Panc1 (cell line): ENCODE results near the gene CLCN4. TPM values are rescaled to one million over a fixed set of nuclear protein-coding genes. Genes with fewer than 3 reads are reported as not detected.

ENCODE experiments used
- ATAC-seq: fragments of 200-7000 bp; cut with Tn5 transposase; 2 replicates; pipeline ENCODE4 v1.9.1; 2020; ENCODE audit warnings: mild to moderate bottlenecking, moderate library complexity
- BruUV-seq: library from RNA; stranded (reverse); fragments of 400-500 nt; replicated peaks from 2 replicates; lab custom pipeline; 2021; lab: Mats Ljungman, UMichigan
- CTCF ChIA-PET: fragments of 300-600 bp; sonication (Branson Sonifier 250); formaldehyde crosslinking; loops from one replicate; lab custom pipeline; 2022; ENCODE audit warnings: antibody characterized with exemption; lab: Charles Lee
- POLR2A ChIA-PET: fragments of 300-600 bp; sonication (Branson Sonifier 250); formaldehyde crosslinking; loops from one replicate; lab custom pipeline; 2022; ENCODE audit warnings: antibody characterized with exemption; lab: Charles Lee
- DNase-seq: peaks from one replicate; pipeline ENCODE4 v3.0.0-alpha.2; 2010; ENCODE audit warnings: low read depth, low spot score
- H3K27ac ChIP-seq: 2 replicates; pipeline ENCODE4 v1.5.1; 2011; ENCODE audit warnings: mild to moderate bottlenecking, low read length, inconsistent platforms
- H3K27me3 ChIP-seq: fragments of 200-500 bp; sonication (Bioruptor generic); 2 replicates; pipeline ENCODE4 v1.6.0; 2014; ENCODE audit warnings: low read length, inconsistent platforms; ENCODE audit not compliant: control insufficient read depth, insufficient read depth
- H3K36me3 ChIP-seq: fragments of 200-500 bp; sonication (Bioruptor generic); 2 replicates; pipeline ENCODE4 v1.5.1; 2014; ENCODE audit warnings: inconsistent platforms, mild to moderate bottlenecking, low read length, moderate library complexity; ENCODE audit not compliant: control insufficient read depth, insufficient read depth
- H3K4me1 ChIP-seq: 2 replicates; pipeline ENCODE4 v1.5.1; 2011; ENCODE audit warnings: inconsistent platforms, mild to moderate bottlenecking, low read length, moderate library complexity; ENCODE audit not compliant: control insufficient read depth, insufficient read depth
- H3K4me3 ChIP-seq, 2 experiments: 2 replicates each; pipeline ENCODE4 v1.5.1; 2011 to 2012; ENCODE audit warnings: low read depth in 2 of 2, low read length in 2 of 2, mild to moderate bottlenecking in 2 of 2, inconsistent platforms in 1 of 2, moderate library complexity in 1 of 2
- H3K9me3 ChIP-seq: fragments of 200-500 bp; sonication (Bioruptor generic); 2 replicates; pipeline ENCODE4 v1.5.1; 2014; ENCODE audit warnings: low read depth, mild to moderate bottlenecking, inconsistent platforms, low read length, moderate library complexity; ENCODE audit not compliant: control insufficient read depth, insufficient read depth
- POLR2AphosphoS5 ChIP-seq: IDR thresholded peaks from 2 replicates; pipeline ENCODE4 v1.6.1; 2012; ENCODE audit warnings: mild to moderate bottlenecking, low read depth, low read length, moderate library complexity
- SIN3A ChIP-seq: IDR thresholded peaks from 2 replicates; pipeline ENCODE4 v1.6.1; 2012; ENCODE audit warnings: low read depth, mild to moderate bottlenecking, low read length, moderate library complexity, borderline replicate concordance; ENCODE audit not compliant: insufficient read depth
- TCF7L2 ChIP-seq: IDR thresholded peaks from 2 replicates; pipeline ENCODE4 v1.6.1; 2011; ENCODE audit warnings: mild to moderate bottlenecking, low read depth, low read length, inconsistent platforms
- in situ Hi-C: cut with HindIII; loops from 2 replicates; pipeline ENCODE4 v1.10.0; 2016; ENCODE audit warnings: low sequenced_read_pairs, low pct_unique_long_range_greater_than_20kb
- intact Hi-C: fragments of 100-400 bp; cut with micrococcal nuclease; formaldehyde crosslinking; loops from one replicate; pipeline ENCODE4 v1.10.0; 2022; ENCODE audit not compliant: unreplicated experiment
- total RNA-seq: library from RNA; stranded (reverse); gene quantifications from one replicate; pipeline ENCODE4 v1.2.1, GENCODE V29; 2021; ENCODE audit not compliant: unreplicated experiment
- TF ChIP-seq, protein P1 (sequence below), 2 experiments: IDR thresholded peaks; 2 replicates each; pipeline ENCODE4 v1.6.1; 2011 to 2012; ENCODE audit warnings: low read depth in 2 of 2, control low read depth in 1 of 2, low read length in 1 of 2, mild to moderate bottlenecking in 1 of 2, moderate library complexity in 1 of 2; ENCODE audit not compliant: insufficient read depth in 1 of 2
- TF ChIP-seq, protein P2 (sequence below): fragments of 450-650 bp; IDR thresholded peaks from 2 replicates; pipeline ENCODE4 v1.5.1; 2017; ENCODE audit warnings: mild to moderate bottlenecking

CLCN4 gene
- total RNA-seq, 1 experiment from 2014 or later: 2.5 TPM

DNA sequence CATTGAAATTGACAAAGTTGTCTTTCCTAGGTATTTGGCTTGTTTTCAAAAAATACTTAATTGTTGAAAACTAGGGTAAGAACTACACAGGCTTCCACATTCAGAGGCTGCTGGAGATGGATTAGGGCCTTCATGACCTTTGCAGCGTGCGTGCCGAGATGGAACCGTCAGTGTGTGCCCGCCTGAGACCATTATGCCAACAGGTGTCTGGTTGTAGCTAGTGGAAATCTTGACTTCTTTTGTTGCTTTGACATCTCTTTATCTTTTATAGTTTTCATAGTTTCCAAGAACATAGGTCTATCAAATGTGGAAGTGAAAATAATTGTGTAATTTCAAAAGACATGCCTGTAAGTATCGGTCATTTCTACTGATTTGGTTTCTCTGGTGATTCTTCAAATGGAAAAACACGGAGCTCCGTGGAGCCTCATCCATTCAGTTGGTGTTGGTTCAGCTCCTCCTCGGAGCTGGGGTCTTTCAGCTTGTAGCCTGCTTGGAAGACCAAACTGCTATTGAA, 38.9 kb upstream of the CLCN4 start:
- Histone ChIP-seq H3K27me3 (no peaks in the 10 kb centered on the region), H3K4me1 (no peaks in the 10 kb centered on the region), H3K4me3 (no peak overlapping the region), H3K36me3 (no peaks in the 10 kb centered on the region), H3K9me3 (peaks cover 11% of the 10 kb centered on the region; the same call in 1 of the 2 replicates), H3K27ac (no peak overlapping the region)
- DNase-seq (no peak), ATAC-seq (no peak)
- intact Hi-C loops (loop anchor here (2.0 kb wide), 1 partner anchor 123 kb away; no protein-coding TSS in a partner anchor), in situ Hi-C loops (no loop called here)
- ChIA-PET POLR2A (no interaction called here), CTCF (no interaction called here)
- no peak for TF ChIP-seq TCF7L2
- TF ChIP-seq, protein P1, sequence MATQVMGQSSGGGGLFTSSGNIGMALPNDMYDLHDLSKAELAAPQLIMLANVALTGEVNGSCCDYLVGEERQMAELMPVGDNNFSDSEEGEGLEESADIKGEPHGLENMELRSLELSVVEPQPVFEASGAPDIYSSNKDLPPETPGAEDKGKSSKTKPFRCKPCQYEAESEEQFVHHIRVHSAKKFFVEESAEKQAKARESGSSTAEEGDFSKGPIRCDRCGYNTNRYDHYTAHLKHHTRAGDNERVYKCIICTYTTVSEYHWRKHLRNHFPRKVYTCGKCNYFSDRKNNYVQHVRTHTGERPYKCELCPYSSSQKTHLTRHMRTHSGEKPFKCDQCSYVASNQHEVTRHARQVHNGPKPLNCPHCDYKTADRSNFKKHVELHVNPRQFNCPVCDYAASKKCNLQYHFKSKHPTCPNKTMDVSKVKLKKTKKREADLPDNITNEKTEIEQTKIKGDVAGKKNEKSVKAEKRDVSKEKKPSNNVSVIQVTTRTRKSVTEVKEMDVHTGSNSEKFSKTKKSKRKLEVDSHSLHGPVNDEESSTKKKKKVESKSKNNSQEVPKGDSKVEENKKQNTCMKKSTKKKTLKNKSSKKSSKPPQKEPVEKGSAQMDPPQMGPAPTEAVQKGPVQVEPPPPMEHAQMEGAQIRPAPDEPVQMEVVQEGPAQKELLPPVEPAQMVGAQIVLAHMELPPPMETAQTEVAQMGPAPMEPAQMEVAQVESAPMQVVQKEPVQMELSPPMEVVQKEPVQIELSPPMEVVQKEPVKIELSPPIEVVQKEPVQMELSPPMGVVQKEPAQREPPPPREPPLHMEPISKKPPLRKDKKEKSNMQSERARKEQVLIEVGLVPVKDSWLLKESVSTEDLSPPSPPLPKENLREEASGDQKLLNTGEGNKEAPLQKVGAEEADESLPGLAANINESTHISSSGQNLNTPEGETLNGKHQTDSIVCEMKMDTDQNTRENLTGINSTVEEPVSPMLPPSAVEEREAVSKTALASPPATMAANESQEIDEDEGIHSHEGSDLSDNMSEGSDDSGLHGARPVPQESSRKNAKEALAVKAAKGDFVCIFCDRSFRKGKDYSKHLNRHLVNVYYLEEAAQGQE (IDR thresholded peaks at IDR 0.05; ENCODE audit: insufficient read depth in 1 of 2, low read depth in 2 of 2, low read length in 1 of 2): no peak
- TF ChIP-seq, protein P2, sequence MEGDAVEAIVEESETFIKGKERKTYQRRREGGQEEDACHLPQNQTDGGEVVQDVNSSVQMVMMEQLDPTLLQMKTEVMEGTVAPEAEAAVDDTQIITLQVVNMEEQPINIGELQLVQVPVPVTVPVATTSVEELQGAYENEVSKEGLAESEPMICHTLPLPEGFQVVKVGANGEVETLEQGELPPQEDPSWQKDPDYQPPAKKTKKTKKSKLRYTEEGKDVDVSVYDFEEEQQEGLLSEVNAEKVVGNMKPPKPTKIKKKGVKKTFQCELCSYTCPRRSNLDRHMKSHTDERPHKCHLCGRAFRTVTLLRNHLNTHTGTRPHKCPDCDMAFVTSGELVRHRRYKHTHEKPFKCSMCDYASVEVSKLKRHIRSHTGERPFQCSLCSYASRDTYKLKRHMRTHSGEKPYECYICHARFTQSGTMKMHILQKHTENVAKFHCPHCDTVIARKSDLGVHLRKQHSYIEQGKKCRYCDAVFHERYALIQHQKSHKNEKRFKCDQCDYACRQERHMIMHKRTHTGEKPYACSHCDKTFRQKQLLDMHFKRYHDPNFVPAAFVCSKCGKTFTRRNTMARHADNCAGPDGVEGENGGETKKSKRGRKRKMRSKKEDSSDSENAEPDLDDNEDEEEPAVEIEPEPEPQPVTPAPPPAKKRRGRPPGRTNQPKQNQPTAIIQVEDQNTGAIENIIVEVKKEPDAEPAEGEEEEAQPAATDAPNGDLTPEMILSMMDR: no peak
- no TSS peak for BruUV-seq

DNA sequence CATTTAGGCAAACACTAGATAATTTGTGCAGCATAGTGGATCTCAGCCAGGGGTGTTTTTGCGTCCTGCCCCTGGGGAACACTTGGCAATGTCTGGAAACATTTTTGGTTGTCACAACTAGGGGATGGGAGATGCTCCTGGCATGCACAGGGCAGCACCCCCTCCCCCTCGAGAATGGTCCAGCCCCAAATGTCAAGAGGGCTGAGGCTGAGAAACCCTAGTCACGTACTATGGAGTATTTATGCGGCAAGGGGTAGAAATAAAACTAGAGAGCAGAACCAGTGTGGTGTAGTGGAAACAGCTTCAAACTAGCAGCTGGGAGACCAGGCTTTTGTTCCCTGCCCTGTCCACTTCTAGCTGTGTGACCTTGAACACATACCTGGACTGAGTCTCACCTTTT, 38.2 kb upstream of the CLCN4 start:
- in situ Hi-C loops: no loop called here
- no peak for ATAC-seq
- H3K27ac ChIP-seq: no peak overlapping the region
- intact Hi-C loops: loop anchor here (2.0 kb wide), 1 partner anchor 124 kb away; no protein-coding TSS in a partner anchor
- ChIA-PET CTCF (no interaction called here), POLR2A (no interaction called here)
- peaks cover 11% of the 10 kb centered on the region; the same call in 1 of the 2 replicates for H3K9me3 ChIP-seq
- no peak overlapping the region for H3K4me3 ChIP-seq
- no TSS peak for BruUV-seq
- H3K27me3 ChIP-seq: no peaks in the 10 kb centered on the region
- no peak for DNase-seq
- H3K36me3 ChIP-seq: no peaks in the 10 kb centered on the region
- TF ChIP-seq SIN3A (no peak), POLR2AphosphoS5 (no peak), TCF7L2 (no peak)
- TF ChIP-seq, protein P1 (IDR thresholded peaks at IDR 0.05; ENCODE audit: insufficient read depth in 1 of 2, low read depth in 2 of 2, low read length in 1 of 2): no peak
- TF ChIP-seq, protein P2: no peak
- H3K4me1 ChIP-seq: no peaks in the 10 kb centered on the region
